DND-41 (cell line): ENCODE measurements around the gene MAP3K7CL.

Experiments used
- EZH2 ChIP-seq: IDR thresholded peaks from 3 replicates; pipeline ENCODE4 v1.6.1; 2012; ENCODE audit warnings: borderline replicate concordance, low read depth, mild to moderate bottlenecking, moderate library complexity, low read length, inconsistent platforms; ENCODE audit not compliant: severe bottlenecking
- TF ChIP-seq, protein P1 (sequence below): IDR thresholded peaks from 2 replicates; pipeline ENCODE4 v1.5.1; 2012; ENCODE audit warnings: borderline replicate concordance, low read length, moderate library complexity, mild to moderate bottlenecking; ENCODE audit not compliant: poor library complexity, severe bottlenecking; ENCODE audit errors: extremely low read depth

DNA sequence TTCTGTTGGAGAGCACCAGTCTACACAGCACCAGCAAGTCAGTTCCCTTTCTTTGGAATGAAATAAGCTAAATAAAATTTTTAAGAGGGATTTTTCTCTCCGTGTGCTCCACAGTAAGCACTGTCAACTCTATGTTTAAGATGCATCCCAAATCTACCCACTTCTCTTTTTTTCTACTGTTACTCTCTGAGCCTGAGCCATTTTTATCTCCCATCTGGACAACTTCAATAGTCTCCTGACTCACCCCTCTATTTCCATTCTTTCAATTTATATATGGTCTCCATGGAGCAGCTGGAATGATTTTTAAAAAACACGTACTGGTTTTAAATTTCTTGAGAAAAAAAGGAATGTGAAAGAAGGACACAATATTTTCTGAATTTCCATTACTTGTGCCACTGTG is 32.3 kb upstream of the MAP3K7CL start:
- TF ChIP-seq, protein P1, sequence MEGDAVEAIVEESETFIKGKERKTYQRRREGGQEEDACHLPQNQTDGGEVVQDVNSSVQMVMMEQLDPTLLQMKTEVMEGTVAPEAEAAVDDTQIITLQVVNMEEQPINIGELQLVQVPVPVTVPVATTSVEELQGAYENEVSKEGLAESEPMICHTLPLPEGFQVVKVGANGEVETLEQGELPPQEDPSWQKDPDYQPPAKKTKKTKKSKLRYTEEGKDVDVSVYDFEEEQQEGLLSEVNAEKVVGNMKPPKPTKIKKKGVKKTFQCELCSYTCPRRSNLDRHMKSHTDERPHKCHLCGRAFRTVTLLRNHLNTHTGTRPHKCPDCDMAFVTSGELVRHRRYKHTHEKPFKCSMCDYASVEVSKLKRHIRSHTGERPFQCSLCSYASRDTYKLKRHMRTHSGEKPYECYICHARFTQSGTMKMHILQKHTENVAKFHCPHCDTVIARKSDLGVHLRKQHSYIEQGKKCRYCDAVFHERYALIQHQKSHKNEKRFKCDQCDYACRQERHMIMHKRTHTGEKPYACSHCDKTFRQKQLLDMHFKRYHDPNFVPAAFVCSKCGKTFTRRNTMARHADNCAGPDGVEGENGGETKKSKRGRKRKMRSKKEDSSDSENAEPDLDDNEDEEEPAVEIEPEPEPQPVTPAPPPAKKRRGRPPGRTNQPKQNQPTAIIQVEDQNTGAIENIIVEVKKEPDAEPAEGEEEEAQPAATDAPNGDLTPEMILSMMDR = no peak
- no peak for TF ChIP-seq EZH2
